Measurements from ENCODE around the gene SND1. TPM values are rescaled to one million over a fixed set of nuclear protein-coding genes. Genes with fewer than 3 reads are reported as not detected.

The SND1 gene
- total RNA-seq, 2 experiments from 2014 or later, result 132 to 148 TPM

DNA sequence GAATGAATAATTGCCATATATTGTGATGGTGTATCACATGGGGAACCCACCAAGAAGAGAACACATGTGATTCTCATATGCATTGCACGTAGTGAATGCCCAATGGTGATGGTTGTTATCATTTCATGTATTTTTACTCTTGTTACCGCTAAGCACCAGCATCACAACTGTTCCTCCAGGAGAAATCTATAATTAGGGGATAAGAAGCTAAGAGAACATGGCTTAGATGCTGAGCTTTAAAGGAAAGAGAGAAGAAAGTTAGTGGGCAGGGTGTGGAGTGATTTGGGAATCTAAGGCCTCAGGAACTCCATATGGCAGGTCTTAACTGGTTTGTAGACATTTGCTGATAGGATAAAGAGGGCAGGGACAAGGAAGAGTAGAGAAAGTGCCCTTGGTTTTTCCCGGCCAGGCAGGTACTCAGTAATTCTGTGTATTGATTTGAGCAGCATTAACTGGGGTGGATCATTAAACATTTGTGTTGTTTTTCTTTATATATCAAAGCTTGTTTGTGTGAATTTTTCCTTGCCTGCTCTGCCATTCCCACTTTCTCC is 233.3 kb downstream of the SND1 start:
- no peaks in the 10 kb centered on the region for H3K9me3 Mint-ChIP-seq
- POLR2A ChIA-PET, result no interaction called here
- DNase-seq (no peak), ATAC-seq (ENCODE audit: low read depth) (no peak)
- H3K27ac Mint-ChIP-seq, result no peak overlapping the region
- peaks cover 1% of the 10 kb centered on the region for H3K4me1 Mint-ChIP-seq
- peaks cover 23% of the 10 kb centered on the region for H3K36me3 Mint-ChIP-seq
- H3K27me3 Mint-ChIP-seq, result no peaks in the 10 kb centered on the region
- H3K4me3 Mint-ChIP-seq, result no peak overlapping the region

- ATAC-seq (ENCODE audit: low read depth), result no peak
- no peaks in the 10 kb centered on the region for H3K9me3 Mint-ChIP-seq
- H3K36me3 Mint-ChIP-seq, result peaks cover 23% of the 10 kb centered on the region
- no peak overlapping the region for H3K27ac Mint-ChIP-seq
- no peak for DNase-seq
- no peak overlapping the region for H3K4me3 Mint-ChIP-seq
- no peaks in the 10 kb centered on the region for H3K27me3 Mint-ChIP-seq
- no peaks in the 10 kb centered on the region for H3K4me1 Mint-ChIP-seq
- POLR2A ChIA-PET, result no interaction called here
Measured at GRCh38 chr7:127885843-127886242, 233.8 kb downstream of the SND1 start.

DNA sequence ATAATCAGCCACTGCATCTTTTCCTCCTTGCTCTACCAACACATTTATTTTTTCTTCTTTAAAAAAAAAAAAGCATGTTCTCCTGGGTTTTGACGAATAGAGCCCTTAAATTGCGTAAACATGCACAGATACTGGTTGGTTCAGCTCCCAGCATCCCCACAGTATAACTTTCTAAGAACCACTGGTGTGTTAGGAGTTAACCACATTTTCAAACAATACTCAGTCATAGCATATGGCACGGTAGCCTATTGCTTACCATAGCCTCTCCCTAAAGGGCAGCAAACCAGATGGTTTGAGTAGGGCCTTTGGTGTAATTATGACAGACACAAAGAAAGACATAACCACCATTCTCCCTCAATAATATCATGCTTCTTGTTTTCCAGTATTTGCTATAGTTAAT is 234.3 kb downstream of the SND1 start:
- POLR2A ChIA-PET, result no interaction called here
- Mint-ChIP-seq H3K4me3 (no peak overlapping the region), H3K27me3 (no peaks in the 10 kb centered on the region), H3K4me1 (no peaks in the 10 kb centered on the region), H3K27ac (no peak overlapping the region), H3K9me3 (no peaks in the 10 kb centered on the region), H3K36me3 (peaks cover 23% of the 10 kb centered on the region)
- DNase-seq (no peak), ATAC-seq (ENCODE audit: low read depth) (no peak)

GRCh38 chr7:127887096-127887495 is 235.1 kb downstream of the SND1 start:
- ATAC-seq (ENCODE audit: low read depth) (no peak), DNase-seq (no peak)
- POLR2A ChIA-PET, result no interaction called here
- no peaks in the 10 kb centered on the region for H3K9me3 Mint-ChIP-seq
- no peak overlapping the region for H3K4me3 Mint-ChIP-seq
- peaks cover 27% of the 10 kb centered on the region for H3K36me3 Mint-ChIP-seq
- H3K4me1 Mint-ChIP-seq, result no peaks in the 10 kb centered on the region
- no peaks in the 10 kb centered on the region for H3K27me3 Mint-ChIP-seq
- no peak overlapping the region for H3K27ac Mint-ChIP-seq

DNA sequence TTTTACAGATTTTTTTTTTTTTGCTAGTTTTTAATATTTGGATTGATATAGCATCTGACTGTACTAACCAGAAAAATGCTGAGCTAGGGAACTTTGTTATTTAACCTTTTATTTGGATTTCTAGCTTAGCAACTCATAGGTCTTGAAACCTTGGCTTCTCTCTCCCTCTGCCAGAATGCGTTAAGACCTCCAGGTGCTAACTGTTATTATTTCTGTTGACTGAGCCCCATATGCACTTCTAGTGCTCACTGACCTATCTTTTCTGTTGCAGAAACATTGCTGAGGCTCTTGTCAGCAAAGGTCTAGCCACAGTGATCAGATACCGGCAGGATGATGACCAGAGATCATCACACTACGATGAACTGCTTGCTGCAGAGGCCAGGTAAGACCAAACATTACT is 235.6 kb downstream of the SND1 start:
- Mint-ChIP-seq H3K36me3 (peaks cover 31% of the 10 kb centered on the region), H3K9me3 (no peaks in the 10 kb centered on the region), H3K4me3 (no peak overlapping the region), H3K4me1 (no peaks in the 10 kb centered on the region), H3K27me3 (no peaks in the 10 kb centered on the region), H3K27ac (no peak overlapping the region)
- ATAC-seq (ENCODE audit: low read depth), result no peak
- DNase-seq, result no peak
- POLR2A ChIA-PET, result no interaction called here

GRCh38 chr7:127888411-127888810 is 236.4 kb downstream of the SND1 start:
- Mint-ChIP-seq H3K4me1 (no peaks in the 10 kb centered on the region), H3K27me3 (no peaks in the 10 kb centered on the region), H3K36me3 (peaks cover 31% of the 10 kb centered on the region), H3K9me3 (no peaks in the 10 kb centered on the region), H3K4me3 (no peak overlapping the region), H3K27ac (no peak overlapping the region)
- POLR2A ChIA-PET, result no interaction called here
- no peak for ATAC-seq (ENCODE audit: low read depth)
- DNase-seq, result no peak

DNA sequence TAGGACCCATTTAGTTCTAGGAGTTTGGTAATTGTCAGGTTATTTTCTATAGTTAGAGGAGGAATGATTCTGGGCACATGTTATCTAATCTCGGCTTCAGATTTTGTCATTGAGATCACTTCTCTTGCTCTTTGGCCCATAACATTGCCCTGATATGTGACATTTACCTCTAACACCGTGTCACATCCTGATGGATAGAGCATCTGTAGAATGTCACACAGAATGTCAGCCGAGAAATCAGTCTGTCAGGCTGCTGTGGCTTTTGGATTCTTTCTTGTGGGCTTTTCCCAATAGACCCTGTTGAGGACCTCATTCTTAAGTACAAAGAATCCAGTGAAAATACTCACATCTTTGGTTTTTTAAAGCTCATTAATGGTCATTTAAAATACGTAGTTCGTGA is 236.8 kb downstream of the SND1 start:
- POLR2A ChIA-PET, result no interaction called here
- DNase-seq (no peak), ATAC-seq (ENCODE audit: low read depth) (no peak)
- no peaks in the 10 kb centered on the region for H3K27me3 Mint-ChIP-seq
- no peak overlapping the region for H3K4me3 Mint-ChIP-seq
- no peaks in the 10 kb centered on the region for H3K9me3 Mint-ChIP-seq
- H3K36me3 Mint-ChIP-seq, result peaks cover 30% of the 10 kb centered on the region
- H3K4me1 Mint-ChIP-seq, result no peaks in the 10 kb centered on the region
- H3K27ac Mint-ChIP-seq, result no peak overlapping the region

- no peaks in the 10 kb centered on the region for H3K27me3 Mint-ChIP-seq
- H3K9me3 Mint-ChIP-seq, result no peaks in the 10 kb centered on the region
Measured at GRCh38 chr7:127889677-127890076, 237.7 kb downstream of the SND1 start.

GRCh38 chr7:127890726-127891125 is 238.7 kb downstream of the SND1 start:
- POLR2A ChIA-PET, result no interaction called here
- DNase-seq (no peak), ATAC-seq (ENCODE audit: low read depth) (no peak)
- no peaks in the 10 kb centered on the region for H3K27me3 Mint-ChIP-seq
- no peak overlapping the region for H3K4me3 Mint-ChIP-seq
- peaks cover 27% of the 10 kb centered on the region for H3K36me3 Mint-ChIP-seq
- no peak overlapping the region for H3K27ac Mint-ChIP-seq
- no peaks in the 10 kb centered on the region for H3K9me3 Mint-ChIP-seq
- no peaks in the 10 kb centered on the region for H3K4me1 Mint-ChIP-seq

More at GRCh38 chr7:127889677-127890076, 237.7 kb downstream of the SND1 start:
- POLR2A ChIA-PET, result no interaction called here
- no peak overlapping the region for H3K4me3 Mint-ChIP-seq
- ATAC-seq (ENCODE audit: low read depth), result no peak
- no peak for DNase-seq
- H3K36me3 Mint-ChIP-seq, result peaks cover 28% of the 10 kb centered on the region
- H3K4me1 Mint-ChIP-seq, result no peaks in the 10 kb centered on the region
- no peak overlapping the region for H3K27ac Mint-ChIP-seq

GRCh38 chr7:127891144-127891543 is 239.2 kb downstream of the SND1 start:
- Mint-ChIP-seq H3K36me3 (peaks cover 27% of the 10 kb centered on the region), H3K4me1 (no peaks in the 10 kb centered on the region), H3K9me3 (no peaks in the 10 kb centered on the region), H3K27me3 (no peaks in the 10 kb centered on the region), H3K27ac (no peak overlapping the region), H3K4me3 (no peak overlapping the region)
- DNase-seq (no peak), ATAC-seq (ENCODE audit: low read depth) (no peak)
- POLR2A ChIA-PET, result no interaction called here

DNA sequence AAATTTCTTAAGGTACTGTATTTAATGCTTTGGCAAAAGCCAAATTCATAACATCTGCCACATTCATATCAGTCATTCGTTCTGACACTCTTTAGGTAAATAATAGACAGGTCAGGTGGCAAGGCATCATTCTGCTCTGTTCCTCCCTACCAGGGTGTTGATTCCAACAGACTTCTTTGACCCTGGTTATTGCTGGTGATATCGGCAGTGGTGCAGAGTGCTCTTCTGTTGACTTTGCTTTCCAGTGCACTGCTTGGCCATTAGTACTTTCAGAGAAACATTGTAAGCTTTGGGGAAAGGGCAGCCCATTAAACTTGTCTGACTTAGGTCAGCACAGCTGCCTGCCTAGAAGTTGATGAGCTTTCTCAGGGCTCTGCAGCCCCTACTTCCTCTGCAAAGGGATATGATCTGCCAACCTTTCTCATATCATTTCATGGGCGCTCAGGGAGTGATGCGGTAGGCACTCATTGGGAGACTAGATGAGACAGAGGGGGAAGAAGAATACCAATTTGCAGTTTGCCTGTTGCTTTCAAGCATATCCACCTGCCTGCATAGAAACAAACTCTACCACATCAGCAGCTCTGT is 240.0 kb downstream of the SND1 start:
- DNase-seq, result no peak
- Mint-ChIP-seq H3K27me3 (no peaks in the 10 kb centered on the region), H3K4me3 (no peak overlapping the region), H3K36me3 (peaks cover 27% of the 10 kb centered on the region), H3K27ac (no peak overlapping the region), H3K9me3 (no peaks in the 10 kb centered on the region), H3K4me1 (no peaks in the 10 kb centered on the region)
- ATAC-seq (ENCODE audit: low read depth), result no peak
- POLR2A ChIA-PET, result no interaction called here

DNA sequence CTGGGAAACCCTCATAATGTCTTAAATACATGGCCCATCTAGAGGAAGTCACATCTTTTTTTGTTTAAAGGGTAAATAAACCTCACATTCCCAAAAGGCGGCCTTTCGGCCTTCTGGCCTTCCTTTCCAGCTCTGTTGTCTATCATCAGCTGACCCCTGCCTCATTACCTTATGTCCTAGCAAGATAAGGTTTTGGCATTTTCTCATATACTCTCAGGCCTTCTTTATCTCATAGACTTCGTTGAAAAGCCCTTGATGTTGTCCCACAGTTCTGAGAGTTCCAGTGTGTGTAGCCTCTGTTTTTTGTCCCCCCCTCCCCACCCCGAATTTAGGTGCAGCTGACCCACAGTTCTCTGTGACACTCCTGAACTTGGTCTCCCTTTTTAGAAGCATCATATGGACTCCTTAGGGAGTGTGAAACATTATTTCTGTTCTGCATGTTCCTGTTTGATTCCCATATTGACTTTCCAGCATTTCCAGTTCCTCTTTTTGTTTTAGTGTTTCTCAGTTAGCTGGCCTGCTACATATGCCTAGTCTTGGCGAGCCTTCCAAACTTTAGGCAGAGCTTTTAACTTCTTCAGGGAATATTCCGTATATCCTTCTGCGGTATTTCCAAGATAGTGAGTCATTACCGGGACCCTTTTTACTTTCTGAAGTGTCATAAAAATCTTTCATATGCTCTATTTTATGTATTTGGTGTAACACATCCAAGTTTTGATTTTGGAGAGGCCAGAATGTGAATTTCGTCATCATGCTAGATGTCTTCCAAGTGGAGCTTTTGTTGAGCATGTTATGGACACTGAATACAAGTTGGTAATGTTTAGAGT is 240.7 kb downstream of the SND1 start:
- Mint-ChIP-seq H3K4me1 (no peaks in the 10 kb centered on the region), H3K9me3 (no peaks in the 10 kb centered on the region), H3K27me3 (no peaks in the 10 kb centered on the region), H3K36me3 (peaks cover 27% of the 10 kb centered on the region), H3K4me3 (no peak overlapping the region), H3K27ac (no peak overlapping the region)
- POLR2A ChIA-PET, result no interaction called here
- DNase-seq (no peak), ATAC-seq (ENCODE audit: low read depth) (no peak)

GRCh38 chr7:127893547-127893946 is 241.6 kb downstream of the SND1 start:
- no peak for DNase-seq
- POLR2A ChIA-PET, result no interaction called here
- Mint-ChIP-seq H3K36me3 (peaks cover 23% of the 10 kb centered on the region), H3K9me3 (no peaks in the 10 kb centered on the region), H3K27me3 (no peaks in the 10 kb centered on the region), H3K4me3 (no peak overlapping the region), H3K27ac (no peak overlapping the region), H3K4me1 (peaks cover under 1% of the 10 kb centered on the region)
- no peak for ATAC-seq (ENCODE audit: low read depth)

- no peaks in the 10 kb centered on the region for H3K27me3 Mint-ChIP-seq
- POLR2A ChIA-PET, result no interaction called here
- H3K27ac Mint-ChIP-seq, result no peak overlapping the region
- no peaks in the 10 kb centered on the region for H3K9me3 Mint-ChIP-seq
- DNase-seq (no peak), ATAC-seq (ENCODE audit: low read depth) (no peak)
- peaks cover 24% of the 10 kb centered on the region for H3K36me3 Mint-ChIP-seq
- H3K4me3 Mint-ChIP-seq, result no peak overlapping the region
- peaks cover 2% of the 10 kb centered on the region for H3K4me1 Mint-ChIP-seq
Measured at GRCh38 chr7:127894588-127894987, 242.6 kb downstream of the SND1 start.
